Tibial nerve (tissue), 4 donors: ENCODE data around the gene INTS11. TPM values are rescaled to one million over a fixed set of nuclear protein-coding genes. Genes with fewer than 3 reads are reported as not detected.

Source experiments
- DNase-seq, 2 donors: peaks; one replicate each; pipeline ENCODE4 v3.0.0-alpha.2; 2019; ENCODE audit warnings: low spot score in 2 of 2
- H3K27ac ChIP-seq, 4 donors: fragments of 200-600 bp; sonication (generic) in 3 of 4; one replicate each; pipeline ENCODE4 v1.5.1; 2017 to 2019; ENCODE audit warnings: mild to moderate bottlenecking in 1 of 4
- H3K27me3 ChIP-seq, 2 donors: fragments of 200-600 bp; sonication (generic) in 1 of 2; one replicate each; pipeline versions ENCODE4 v1.5.1 to v1.6.0; 2017 to 2019
- H3K36me3 ChIP-seq, 3 donors: fragments of 200-600 bp; sonication (generic); one replicate each; pipeline ENCODE4 v1.5.1; 2018 to 2019
- H3K4me1 ChIP-seq, 4 donors: fragments of 200-600 bp; sonication (generic) in 3 of 4; one replicate each; pipeline ENCODE4 v1.5.1; 2017 to 2019
- H3K4me3 ChIP-seq, 4 donors: fragments of 200-600 bp; sonication (generic) in 3 of 4; one replicate each; pipeline ENCODE4 v1.5.1; 2017 to 2019; ENCODE audit warnings: mild to moderate bottlenecking in 1 of 4, moderate library complexity in 1 of 4
- H3K9me3 ChIP-seq, 4 donors: fragments of 200-600 bp; sonication (generic) in 3 of 4; one replicate each; pipeline ENCODE4 v1.5.1; 2017 to 2019
- CTCF ChIP-seq, 5 experiments: fragments of 200-600 bp in 3 of 5; fragments of 450-650 bp in 2 of 5; sonication (generic) in 3 of 5; IDR thresholded peaks; one replicate each; pipeline ENCODE4 v1.5.1; 2016 to 2019; ENCODE audit warnings: antibody characterized with exemption in 5 of 5, mild to moderate bottlenecking in 3 of 5, moderate library complexity in 2 of 5
- EP300 ChIP-seq, 2 donors: sonication (generic); formaldehyde crosslinking; IDR thresholded peaks; one replicate each; pipeline ENCODE4 v1.6.1; 2017; ENCODE audit warnings: antibody characterized with exemption in 2 of 2, mild to moderate bottlenecking in 1 of 2
- POLR2A ChIP-seq, 2 donors: fragments of 450-650 bp; IDR thresholded peaks; one replicate each; pipeline ENCODE4 v1.6.1; 2017; ENCODE audit warnings: antibody characterized with exemption in 2 of 2, mild to moderate bottlenecking in 2 of 2, moderate library complexity in 2 of 2
- WGBS, 2 donors: methylation state at CpG; one replicate each; pipeline ENCODE4 v1.1.5; 2018; 5-methylcytosine and 5-hydroxymethylcytosine counted together
- total RNA-seq, 4 donors: library from RNA; depleted of rRNA; stranded (reverse); fragments of >200 nt; gene quantifications; one replicate each; pipeline ENCODE4 v1.1.0, GENCODE V29; 2016

Gene INTS11
- total RNA-seq, 4 donors from 2014 or later: 118 to 241 (median 157) TPM

- no peak for DNase-seq
- TF ChIP-seq EP300 (IDR thresholded peaks at IDR 0.05) (no peak), POLR2A (IDR thresholded peaks at IDR 0.05) (no peak), CTCF (IDR thresholded peaks at IDR 0.05) (no peak)
- H3K27me3 ChIP-seq: no peaks in the 10 kb centered on the region
- peaks cover 0 to 22% (median 0%) of the 10 kb centered on the region in 3 donors for H3K36me3 ChIP-seq
- H3K27ac ChIP-seq: no peak overlapping the region
- H3K4me3 ChIP-seq: no peak overlapping the region
- no peaks in the 10 kb centered on the region for H3K9me3 ChIP-seq
- 61 to 82% methylated on average over 9 to 22 of the region's 31 CpGs for WGBS, 2 donors
- peaks cover 8 to 49% (median 34%) of the 10 kb centered on the region in 4 donors for H3K4me1 ChIP-seq
Observed at GRCh38 chr1:1302951-1303509, 21.4 kb downstream of the INTS11 start.

- H3K27me3 ChIP-seq: no peaks in the 10 kb centered on the region
- DNase-seq: no peak
- peaks cover 0 to 28% (median 0%) of the 10 kb centered on the region in 3 donors for H3K36me3 ChIP-seq
- H3K9me3 ChIP-seq: no peaks in the 10 kb centered on the region
- no peak overlapping the region for H3K4me3 ChIP-seq
- 86% methylated on average over 5 to 6 of the region's 9 CpGs for WGBS, 2 donors
- no peak for TF ChIP-seq POLR2A (IDR thresholded peaks at IDR 0.05)
- TF ChIP-seq CTCF (IDR thresholded peaks at IDR 0.05): peak in 3 of 5 experiments; percentile 7 to 23 (median 21)
- H3K4me1 ChIP-seq: peaks cover 8 to 46% (median 32%) of the 10 kb centered on the region in 4 donors
- no peak overlapping the region for H3K27ac ChIP-seq
Observed at GRCh38 chr1:1302006-1302430, 22.4 kb downstream of the INTS11 start.

DNA sequence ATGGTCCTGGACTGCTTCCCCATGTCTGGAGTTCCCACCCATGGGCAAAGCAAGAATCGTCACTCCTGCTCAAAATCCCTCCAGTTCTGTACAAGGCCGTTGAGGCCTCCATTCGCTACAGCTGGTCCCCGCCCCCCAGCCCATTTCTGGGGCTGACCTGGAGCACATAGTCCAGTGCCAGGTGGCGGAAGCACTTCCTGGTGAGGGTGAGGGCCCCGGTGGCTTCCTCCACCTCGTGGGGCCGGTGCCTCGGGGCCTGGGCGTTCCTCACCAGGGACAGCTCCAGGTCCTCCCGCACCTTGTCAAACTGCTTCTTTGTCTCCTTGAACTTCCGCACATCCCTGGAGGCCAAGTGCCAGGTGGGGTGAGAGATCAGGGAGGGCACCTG lies 24.1 kb downstream of the INTS11 start:
- Histone ChIP-seq H3K4me3 (no peak overlapping the region), H3K27ac (no peak overlapping the region), H3K4me1 (peaks cover 5 to 29% (median 15%) of the 10 kb centered on the region in 4 donors), H3K36me3 (peaks cover 0 to 45% (median 0%) of the 10 kb centered on the region in 3 donors), H3K9me3 (no peaks in the 10 kb centered on the region), H3K27me3 (no peaks in the 10 kb centered on the region)
- no peak for TF ChIP-seq POLR2A (IDR thresholded peaks at IDR 0.05)
- no peak for TF ChIP-seq CTCF (IDR thresholded peaks at IDR 0.05)
- no peak for TF ChIP-seq EP300 (IDR thresholded peaks at IDR 0.05)
- DNase-seq: no peak
- 84 to 85% methylated on average over 10 to 12 of the region's 12 CpGs for WGBS, 2 donors

DNA sequence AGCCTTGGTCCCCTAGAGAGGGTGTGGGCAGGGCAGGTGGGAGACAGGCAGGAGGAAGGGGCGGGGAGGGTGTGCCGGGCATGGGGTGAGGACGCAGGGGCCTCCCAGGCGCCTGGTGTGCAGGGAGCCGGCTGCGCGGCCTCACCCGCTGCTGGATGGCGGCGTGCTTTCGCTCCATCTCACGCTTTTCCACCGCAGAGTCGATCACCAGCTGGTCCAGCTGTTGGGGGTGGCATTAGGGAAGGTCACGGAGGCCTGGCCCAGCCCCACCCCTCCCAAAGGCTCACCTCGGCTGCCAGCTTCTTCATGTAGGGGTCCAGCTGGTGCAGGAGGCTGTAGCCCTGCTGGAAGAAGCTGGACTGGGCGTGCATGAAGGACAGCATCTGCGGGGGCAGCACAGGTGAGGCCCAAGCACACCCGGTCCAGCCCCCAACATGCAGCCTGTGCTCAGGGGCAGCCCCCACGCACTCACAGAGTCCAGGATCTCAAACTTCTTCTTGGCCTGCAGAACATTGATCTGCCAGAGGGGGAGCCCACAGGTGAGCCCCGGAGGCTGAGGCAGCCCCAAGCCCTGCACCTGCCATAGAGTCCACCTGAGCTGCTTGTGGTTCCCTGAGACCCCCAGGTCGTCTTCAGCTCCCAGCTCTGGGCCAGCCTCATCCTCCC lies 24.6 kb downstream of the INTS11 start:
- no peak for TF ChIP-seq POLR2A (IDR thresholded peaks at IDR 0.05)
- no peak for TF ChIP-seq EP300 (IDR thresholded peaks at IDR 0.05)
- peak in 1 of 5 experiments; percentile 20 for TF ChIP-seq CTCF (IDR thresholded peaks at IDR 0.05)
- WGBS, 2 donors: 88 to 89% methylated on average over 15 to 20 of the region's 22 CpGs
- no peaks in the 10 kb centered on the region for H3K9me3 ChIP-seq
- no peak for DNase-seq
- H3K27me3 ChIP-seq: no peaks in the 10 kb centered on the region
- peaks cover under 1 to 24% (median 11%) of the 10 kb centered on the region in 4 donors for H3K4me1 ChIP-seq
- H3K27ac ChIP-seq: no peak overlapping the region
- no peak overlapping the region for H3K4me3 ChIP-seq
- peaks cover 0 to 50% (median 0%) of the 10 kb centered on the region in 3 donors for H3K36me3 ChIP-seq
